ENCODE results near the gene ELMO1.

Gene ELMO1

GRCh38 chr7:37476881-37477450 lies 28.3 kb upstream of the ELMO1 start:
- no peak for DNase-seq (ENCODE audit: low read depth)
- TF ChIP-seq CTCF (IDR thresholded peaks at IDR 0.05; ENCODE audit: low read depth, low read length) (no peak), POLR2A (IDR thresholded peaks at IDR 0.05; ENCODE audit: extremely low read depth, insufficient read length) (no peak), MYC (IDR thresholded peaks at IDR 0.05; ENCODE audit: low read depth, low read length) (no peak), MAX (IDR thresholded peaks at IDR 0.05; ENCODE audit: low read depth, low read length) (no peak)
- no peak overlapping the region for H3K4me3 ChIP-seq (ENCODE audit: low read depth, low read length)

DNA sequence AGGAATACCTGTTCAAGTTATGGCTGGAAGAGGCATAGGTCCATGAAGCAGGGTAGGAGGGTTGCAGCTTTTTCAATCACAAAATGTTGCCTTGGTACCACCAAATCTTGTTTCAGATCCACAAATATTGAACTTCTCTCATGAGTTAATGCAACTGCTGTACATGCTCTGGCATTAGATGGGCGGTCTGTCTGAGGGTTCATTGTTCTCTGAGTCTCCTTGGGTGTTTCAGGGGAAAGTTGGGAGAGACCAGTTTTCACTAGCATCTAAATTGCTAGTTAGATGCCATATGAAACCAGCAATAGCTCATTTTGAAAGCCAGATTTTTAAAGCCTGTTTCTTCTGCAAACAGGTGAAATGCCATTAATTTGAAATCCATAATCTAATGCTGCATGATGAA lies 27.8 kb upstream of the ELMO1 start:
- DNase-seq (ENCODE audit: low read depth) = no peak
- TF ChIP-seq MAX (IDR thresholded peaks at IDR 0.05; ENCODE audit: low read depth, low read length) (no peak), MYC (IDR thresholded peaks at IDR 0.05; ENCODE audit: low read depth, low read length) (no peak), CTCF (IDR thresholded peaks at IDR 0.05; ENCODE audit: low read depth, low read length) (no peak), POLR2A (IDR thresholded peaks at IDR 0.05; ENCODE audit: extremely low read depth, insufficient read length) (no peak)
- no peak overlapping the region for H3K4me3 ChIP-seq (ENCODE audit: low read depth, low read length)

DNA sequence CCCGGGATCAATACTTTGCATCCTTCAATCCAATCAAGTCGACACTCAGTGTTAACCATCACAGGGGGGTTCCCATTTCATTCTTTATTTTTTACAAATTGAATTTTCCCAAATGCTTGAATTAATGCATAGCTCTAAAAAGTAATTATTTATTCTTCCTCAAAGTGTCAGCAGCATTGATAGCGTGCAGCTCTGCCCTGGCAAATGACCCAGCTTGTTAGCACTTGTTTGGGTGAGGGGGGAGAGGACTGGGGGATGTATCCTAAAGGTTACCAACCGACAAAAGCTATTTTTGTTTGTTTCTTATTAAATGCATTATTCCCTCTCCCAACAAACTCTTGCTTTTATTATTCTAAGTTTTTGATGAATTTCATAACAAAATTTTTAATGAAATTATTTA lies 27.0 kb upstream of the ELMO1 start:
- no peak for DNase-seq (ENCODE audit: low read depth)
- TF ChIP-seq POLR2A (IDR thresholded peaks at IDR 0.05; ENCODE audit: extremely low read depth, insufficient read length) = no peak
- TF ChIP-seq MYC (IDR thresholded peaks at IDR 0.05; ENCODE audit: low read depth, low read length) = no peak
- no peak for TF ChIP-seq MAX (IDR thresholded peaks at IDR 0.05; ENCODE audit: low read depth, low read length)
- no peak for TF ChIP-seq CTCF (IDR thresholded peaks at IDR 0.05; ENCODE audit: low read depth, low read length)
- H3K4me3 ChIP-seq (ENCODE audit: low read depth, low read length) = no peak overlapping the region

- TF ChIP-seq MYC (IDR thresholded peaks at IDR 0.05; ENCODE audit: low read depth, low read length) = no peak
- no peak for TF ChIP-seq MAX (IDR thresholded peaks at IDR 0.05; ENCODE audit: low read depth, low read length)
- no peak for TF ChIP-seq POLR2A (IDR thresholded peaks at IDR 0.05; ENCODE audit: extremely low read depth, insufficient read length)
- TF ChIP-seq CTCF (IDR thresholded peaks at IDR 0.05; ENCODE audit: low read depth, low read length) = no peak
- H3K4me3 ChIP-seq (ENCODE audit: low read depth, low read length) = no peak overlapping the region
- no peak for DNase-seq (ENCODE audit: low read depth)
These were observed 23.0 kb upstream of the ELMO1 start for GRCh38 chr7:37471619-37472018.

- TF ChIP-seq POLR2A (IDR thresholded peaks at IDR 0.05; ENCODE audit: extremely low read depth, insufficient read length) = no peak
- no peak for TF ChIP-seq CTCF (IDR thresholded peaks at IDR 0.05; ENCODE audit: low read depth, low read length)
- TF ChIP-seq MAX (IDR thresholded peaks at IDR 0.05; ENCODE audit: low read depth, low read length) = no peak
- no peak for TF ChIP-seq MYC (IDR thresholded peaks at IDR 0.05; ENCODE audit: low read depth, low read length)
- peak; percentile 34 for DNase-seq (ENCODE audit: low read depth)
- no peak overlapping the region for H3K4me3 ChIP-seq (ENCODE audit: low read depth, low read length)
These were observed 18.3 kb upstream of the ELMO1 start for GRCh38 chr7:37467002-37467401.

All from NB4 (cell line).